Bronchial epithelial cell (primary cell): ENCODE data around the gene HS3ST3A1. TPM values are rescaled to one million over a fixed set of nuclear protein-coding genes. Genes with fewer than 3 reads are reported as not detected.

Source experiments
- DNase-seq: peaks from one replicate; pipeline ENCODE4 v3.0.0-alpha.2; 2010; ENCODE audit warnings: low read depth
- FAIRE-seq: peaks from 2 replicates; lab custom pipeline; 2011; peaks lifted over from hg19 to GRCh38; lab: Jason Lieb, UNC
- H3K27me3 ChIP-seq: 2 replicates; pipeline ENCODE4 v1.5.1; 2011; ENCODE audit warnings: low read length; ENCODE audit not compliant: control insufficient read depth, insufficient read depth
- H3K36me3 ChIP-seq: 2 replicates; pipeline ENCODE4 v1.5.1; 2011; ENCODE audit warnings: low read length; ENCODE audit not compliant: control insufficient read depth, insufficient read depth
- H3K4me3 ChIP-seq: 2 replicates; pipeline ENCODE4 v1.5.1; 2011; ENCODE audit warnings: mild to moderate bottlenecking, low read depth, low read length, control low read depth
- CTCF ChIP-seq: IDR thresholded peaks from 2 replicates; pipeline ENCODE4 v1.5.1; 2011; ENCODE audit warnings: mild to moderate bottlenecking, moderate library complexity, low read length, control low read depth, inconsistent platforms; ENCODE audit not compliant: insufficient read depth, severe bottlenecking
- total RNA-seq: library from RNA; depleted of rRNA; stranded (reverse); fragments of >200 nt; gene quantifications from 2 replicates; pipeline ENCODE4 v1.2.1, GENCODE V29; 2014

Gene HS3ST3A1
- total RNA-seq, 1 donor from 2014 or later = 0.53 TPM

GRCh38 chr17:13495423-13495822 lies 106.3 kb downstream of the HS3ST3A1 start:
- H3K27me3 ChIP-seq = no peaks in the 10 kb centered on the region
- H3K4me3 ChIP-seq = no peak overlapping the region
- DNase-seq (no peak), FAIRE-seq (no peak)
- H3K36me3 ChIP-seq = no peaks in the 10 kb centered on the region
- no peak for TF ChIP-seq CTCF

GRCh38 chr17:13492737-13493122 lies 109.0 kb downstream of the HS3ST3A1 start:
- no peaks in the 10 kb centered on the region for H3K36me3 ChIP-seq
- H3K27me3 ChIP-seq = no peaks in the 10 kb centered on the region
- DNase-seq (no peak), FAIRE-seq (no peak)
- H3K4me3 ChIP-seq = no peak overlapping the region
- TF ChIP-seq CTCF = no peak

DNA sequence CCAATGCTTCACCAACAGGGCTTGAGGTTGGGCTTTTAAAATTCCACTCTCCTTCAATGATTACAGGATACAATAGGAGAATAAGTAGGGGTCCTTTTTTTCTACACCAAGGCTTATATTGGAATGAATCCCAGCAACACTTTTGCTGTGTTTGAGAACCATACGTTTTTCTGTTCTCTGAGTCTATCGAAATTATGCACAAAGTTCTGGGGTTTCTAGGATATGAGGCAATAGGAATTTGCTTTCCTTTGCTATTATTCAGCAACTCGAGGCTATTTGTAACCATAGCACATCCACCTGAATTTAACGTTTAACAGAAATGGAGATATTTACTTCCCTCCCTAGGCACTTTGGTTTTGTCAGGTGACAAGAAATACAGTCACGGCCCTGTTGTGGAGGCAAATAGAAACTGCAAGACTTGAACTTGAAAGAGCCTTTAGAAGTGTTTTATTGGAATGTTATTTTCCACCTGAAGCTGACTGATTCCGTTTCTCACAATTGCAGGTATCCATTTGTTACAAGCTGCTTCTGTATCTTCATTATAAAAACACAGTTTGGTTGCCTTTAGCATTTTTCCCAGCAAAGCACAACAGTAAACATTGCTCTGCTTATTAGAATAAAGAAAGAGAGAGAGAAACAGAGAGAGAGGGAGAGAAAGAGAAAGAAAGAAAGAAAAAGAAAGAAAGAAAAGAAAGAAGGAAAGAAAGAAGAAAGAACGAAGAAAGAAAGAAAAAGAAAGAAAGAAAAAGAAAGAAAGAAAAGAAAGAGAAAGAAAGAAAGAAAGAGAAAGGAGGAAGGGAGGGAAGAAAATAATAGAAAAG lies 109.6 kb downstream of the HS3ST3A1 start:
- no peak for FAIRE-seq
- no peak for DNase-seq
- no peak for TF ChIP-seq CTCF
- Histone ChIP-seq H3K4me3 (no peak overlapping the region), H3K27me3 (no peaks in the 10 kb centered on the region), H3K36me3 (no peaks in the 10 kb centered on the region)

GRCh38 chr17:13491491-13491890 lies 110.2 kb downstream of the HS3ST3A1 start:
- TF ChIP-seq CTCF = no peak
- H3K27me3 ChIP-seq = no peaks in the 10 kb centered on the region
- no peak for DNase-seq
- FAIRE-seq = no peak
- H3K4me3 ChIP-seq = no peak overlapping the region
- H3K36me3 ChIP-seq = no peaks in the 10 kb centered on the region

- Histone ChIP-seq H3K27me3 (no peaks in the 10 kb centered on the region), H3K4me3 (no peak overlapping the region), H3K36me3 (no peaks in the 10 kb centered on the region)
- TF ChIP-seq CTCF = no peak
- FAIRE-seq = no peak
- no peak for DNase-seq
Observed at GRCh38 chr17:13490906-13491482, 110.7 kb downstream of the HS3ST3A1 start.

DNA sequence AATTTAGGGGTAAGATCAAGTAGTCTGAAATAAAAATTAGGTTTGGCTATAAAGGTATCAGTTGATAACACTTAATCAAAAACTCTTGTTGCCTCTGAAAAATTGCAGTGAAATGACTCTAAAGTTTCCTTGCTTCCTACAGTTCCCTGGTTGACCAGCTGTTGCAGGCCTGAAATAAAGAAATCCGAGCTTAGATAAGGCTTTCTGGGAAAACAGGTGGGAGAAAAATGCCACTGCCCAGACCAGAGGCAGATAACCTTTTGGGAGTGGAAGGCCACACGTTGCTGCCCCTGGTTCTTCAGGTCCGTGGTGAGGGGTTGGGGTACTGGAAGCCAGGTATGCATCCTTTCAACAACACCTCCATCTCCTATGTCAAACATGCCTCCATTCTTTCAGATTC lies 111.3 kb downstream of the HS3ST3A1 start:
- FAIRE-seq = no peak
- Histone ChIP-seq H3K4me3 (no peak overlapping the region), H3K27me3 (no peaks in the 10 kb centered on the region), H3K36me3 (no peaks in the 10 kb centered on the region)
- no peak for DNase-seq
- no peak for TF ChIP-seq CTCF
